ENCODE data around the gene C1orf232. TPM values are rescaled to one million over a fixed set of nuclear protein-coding genes. Genes with fewer than 3 reads are reported as not detected.

The C1orf232 gene
- total and polyA plus RNA-seq, 4 donors = not detected

- TF ChIP-seq JUND (IDR thresholded peaks at IDR 0.05) (peak; percentile 73 to 80), NR2F2 (IDR thresholded peaks at IDR 0.05) (no peak), TAF1 (conservative IDR thresholded peaks at IDR 0.05) (no peak), RAD21 (IDR thresholded peaks at IDR 0.05) (peak; percentile 63 to 71), ATF3 (IDR thresholded peaks at IDR 0.05) (no peak), GABPA (IDR thresholded peaks at IDR 0.05 in 1 of 2, conservative IDR thresholded peaks at IDR 0.05 in 1 of 2) (peak in 1 of 2 donors; percentile 80), HNF4A (conservative IDR thresholded peaks at IDR 0.05) (peak in 1 of 2 donors; percentile 24), EGR1 (IDR thresholded peaks at IDR 0.05; ENCODE audit: low read depth in 2 of 2) (no peak), SP1 (IDR thresholded peaks at IDR 0.05) (peak; percentile 40), ZBTB33 (IDR thresholded peaks at IDR 0.05) (no peak), HNF4G (IDR thresholded peaks at IDR 0.05) (no peak), FOXA2 (IDR thresholded peaks at IDR 0.05) (no peak), YY1 (IDR thresholded peaks at IDR 0.05) (peak; percentile 10), CTCF (IDR thresholded peaks at IDR 0.05; ENCODE audit: low read depth, low read length, missing input control) (peak; percentile 80), REST (IDR thresholded peaks at IDR 0.05) (peak; percentile 49), FOXA1 (IDR thresholded peaks at IDR 0.05) (no peak)
- DNase-seq (ENCODE audit: low spot score) = peak; percentile 92
- Histone ChIP-seq H3K4me3 (ENCODE audit: low read depth in 1 of 3, low read length in 3 of 3) (peak within 1 kb of the TSS; percentile 59 to 90 (median 84)), H3K36me3 (ENCODE audit: control insufficient read depth in 4 of 4, insufficient read depth in 3 of 4, low read depth in 1 of 4, low read length in 3 of 4) (no peaks in the 10 kb centered on the region), H3K27ac (ENCODE audit: low read depth in 1 of 2, low read length in 2 of 2) (peak within 1 kb of the TSS; percentile 60 to 82), H3K27me3 (ENCODE audit: control insufficient read depth in 4 of 4, insufficient read depth in 4 of 4, low read length in 3 of 4) (no peaks in the 10 kb centered on the region), H3K9ac (ENCODE audit: low read depth in 1 of 2, low read length in 2 of 2) (peak within 1 kb of the TSS; percentile 51 to 90), H3K4me1 (ENCODE audit: control insufficient read depth in 4 of 4, insufficient read depth in 4 of 4, low read length in 3 of 4) (peaks cover 6 to 18% (median 7%) of the 10 kb centered on the region in 4 donors), H3K9me3 (ENCODE audit: control insufficient read depth in 4 of 4, low read length in 3 of 4) (no peaks in the 10 kb centered on the region)
- 1% methylated on average over 76 of the region's 76 CpGs for WGBS
Observed at GRCh38 chr1:26169669-26170471, 1.1 kb upstream of the C1orf232 start, which contains the start of gene ZNF593. Gene ZNF593 (plus strand): TSS chr1:26169908. CDS start chr1:26169984, 76 bp downstream.

Measured in liver (tissue), 9 donors.